Epithelial cell of proximal tubule (primary cell): ENCODE measurements around the gene MTX1. TPM values are rescaled to one million over a fixed set of nuclear protein-coding genes. Genes with fewer than 3 reads are reported as not detected.
A peak's percentile ranks its signal among the peaks of the same experiment; 100 is the strongest.

ENCODE experiments used
- DNase-seq: peaks from one replicate; pipeline ENCODE4 v3.0.0-alpha.2; 2011; ENCODE audit warnings: low read depth
- H3K4me3 ChIP-seq: 2 replicates; pipeline ENCODE4 v1.5.1; 2011; ENCODE audit warnings: low read depth, mild to moderate bottlenecking, low read length
- CTCF ChIP-seq: conservative IDR thresholded peaks from 2 replicates; pipeline ENCODE4 v1.5.1; 2012; ENCODE audit warnings: low read depth, mild to moderate bottlenecking, low read length
- total RNA-seq: library from RNA; depleted of rRNA; stranded (reverse); fragments of >200 nt; gene quantifications from 2 replicates; pipeline ENCODE4 v1.2.3, GENCODE V29; 2015

Gene MTX1
- total RNA-seq, 1 donor from 2014 or later: 75.2 TPM

DNA sequence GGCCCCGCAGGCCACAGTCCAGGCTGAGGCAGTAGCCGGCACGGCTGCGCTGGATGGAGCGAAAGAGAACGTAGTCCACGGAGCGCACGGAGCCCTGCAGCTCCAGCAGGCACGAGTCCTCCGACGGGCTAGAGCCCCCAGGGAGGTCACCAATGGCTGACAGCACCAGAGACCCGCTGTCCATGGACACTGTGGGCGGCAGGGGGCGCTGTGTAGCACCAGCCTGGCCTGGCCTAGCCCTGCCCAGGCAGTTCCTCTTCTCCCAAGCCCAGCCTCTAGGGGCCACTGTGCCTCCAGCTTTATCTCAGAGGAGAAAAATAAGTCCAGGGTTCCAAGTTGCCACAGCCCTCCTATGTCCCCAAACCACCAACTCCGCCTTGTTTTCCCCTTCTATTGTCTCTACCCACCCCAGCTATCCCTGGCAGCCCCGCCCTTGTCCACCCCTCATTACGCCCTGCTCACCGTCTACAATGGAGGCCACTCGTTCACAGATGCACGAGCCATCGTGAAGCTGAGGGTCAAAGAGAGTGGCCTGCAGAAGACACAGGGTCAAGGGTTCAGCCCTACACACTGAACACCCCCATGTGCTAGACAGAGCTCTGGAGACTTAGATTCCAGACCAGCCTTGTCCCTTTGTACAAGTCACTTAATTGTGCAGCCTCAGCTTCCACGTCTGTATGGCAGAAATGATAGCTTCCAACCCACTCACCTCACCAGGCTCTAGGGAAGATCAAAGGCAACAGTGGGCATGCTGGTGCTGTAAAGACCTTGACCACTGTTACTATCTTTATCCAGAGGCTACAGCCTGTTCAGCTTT lies 42.3 kb downstream of the MTX1 start:
- peak; percentile 100 for TF ChIP-seq CTCF
- DNase-seq: no peak
- no peak overlapping the region for H3K4me3 ChIP-seq

- DNase-seq: no peak
- TF ChIP-seq CTCF: no peak
- no peak overlapping the region for H3K4me3 ChIP-seq
These were observed 43.1 kb downstream of the MTX1 start for GRCh38 chr1:155251566-155251965.

DNA sequence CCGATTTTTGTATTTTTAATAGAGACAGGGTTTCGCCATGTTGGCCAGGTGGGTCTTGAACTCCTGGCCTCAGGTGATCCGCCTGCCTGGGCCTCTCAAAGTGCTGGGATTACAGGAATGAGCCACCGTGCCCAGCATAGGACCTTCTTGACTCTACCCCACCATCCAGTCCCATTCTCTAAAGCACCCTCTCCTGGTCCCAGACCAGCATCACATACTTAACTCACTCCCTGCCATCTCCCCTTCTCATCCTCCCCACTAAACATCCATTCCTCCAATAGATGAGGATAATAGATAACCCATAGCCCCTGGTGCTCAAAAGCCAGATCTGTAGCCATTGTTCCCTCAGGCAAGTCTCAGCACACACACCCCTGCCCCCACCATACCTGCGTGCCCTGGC lies 44.7 kb downstream of the MTX1 start:
- DNase-seq: no peak
- peak overlapping the region; percentile 89 for H3K4me3 ChIP-seq
- TF ChIP-seq CTCF: no peak

DNA sequence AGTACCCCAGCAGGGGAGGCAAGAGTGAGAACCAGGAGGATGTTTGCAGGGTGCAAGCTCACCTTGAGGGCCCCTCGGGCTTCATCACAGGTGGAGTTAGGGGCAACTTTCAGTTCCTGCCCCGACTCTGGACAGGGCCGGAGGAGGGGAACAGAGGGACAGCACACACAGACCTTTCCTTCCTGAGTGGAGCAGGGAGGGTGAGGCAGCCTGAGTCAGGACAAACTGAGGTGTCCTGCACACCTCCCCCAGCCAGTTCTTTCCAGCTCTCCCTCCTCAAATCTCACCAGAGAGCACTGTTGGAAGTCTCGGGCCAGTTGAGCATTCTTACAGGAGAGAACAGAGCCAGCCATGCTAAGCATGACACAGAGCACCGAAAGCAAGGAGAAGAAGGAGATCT lies 45.3 kb downstream of the MTX1 start:
- H3K4me3 ChIP-seq: peak overlapping the region; percentile 89
- no peak for TF ChIP-seq CTCF
- DNase-seq: no peak

GRCh38 chr1:155254228-155254713 lies 45.8 kb downstream of the MTX1 start:
- H3K4me3 ChIP-seq: peak overlapping the region; percentile 89
- no peak for DNase-seq
- no peak for TF ChIP-seq CTCF

- no peak for DNase-seq
- TF ChIP-seq CTCF: no peak
These were observed 46.3 kb downstream of the MTX1 start for GRCh38 chr1:155254714-155255242.

More at GRCh38 chr1:155254714-155255242, 46.3 kb downstream of the MTX1 start:
- peak overlapping the region; percentile 89 for H3K4me3 ChIP-seq
